NCI-H1105 treated with DMSO at 0.1 percent for 48 hours (cell line): Measurements from ENCODE around the gene TEX53.
A peak's percentile ranks its signal among the peaks of the same experiment; 100 is the strongest.

Experiments
- DNase-seq: peaks from one replicate; lab custom pipeline; 2025; lab: John Stamatoyannopoulos, UW

The TEX53 gene

GRCh38 chr9:114678795-114679194, 21.2 kb upstream of the TEX53 start:
- DNase-seq, result no peak

- DNase-seq, result no peak
These were observed 20.5 kb upstream of the TEX53 start for GRCh38 chr9:114678130-114678529.

- peak; percentile 87 for DNase-seq
These were observed 19.8 kb upstream of the TEX53 start for GRCh38 chr9:114677418-114677817.

GRCh38 chr9:114676901-114677300, 19.3 kb upstream of the TEX53 start:
- no peak for DNase-seq

- no peak for DNase-seq
These were observed 17.4 kb upstream of the TEX53 start for GRCh38 chr9:114674798-114675540.

GRCh38 chr9:114674076-114674797, 16.6 kb upstream of the TEX53 start:
- no peak for DNase-seq

GRCh38 chr9:114671605-114672004, 14.0 kb upstream of the TEX53 start:
- DNase-seq, result no peak

GRCh38 chr9:114669961-114670360, 12.4 kb upstream of the TEX53 start:
- DNase-seq, result no peak

- DNase-seq, result no peak
These were observed 10.5 kb upstream of the TEX53 start for GRCh38 chr9:114668146-114668545.

GRCh38 chr9:114666851-114667250, 9.2 kb upstream of the TEX53 start:
- DNase-seq, result no peak

- DNase-seq, result no peak
These were observed 8.8 kb upstream of the TEX53 start for GRCh38 chr9:114666401-114666800.

- DNase-seq, result no peak
These were observed 6.6 kb upstream of the TEX53 start for GRCh38 chr9:114664181-114664580.

- peak; percentile 20 for DNase-seq
These were observed 4.7 kb upstream of the TEX53 start for GRCh38 chr9:114662081-114662989.

- no peak for DNase-seq
These were observed 1.3 kb downstream of the TEX53 start for GRCh38 chr9:114656301-114656700.

GRCh38 chr9:114655689-114656088, 1.9 kb downstream of the TEX53 start:
- no peak for DNase-seq

- DNase-seq, result peak; percentile 57
These were observed 3.9 kb downstream of the TEX53 start for GRCh38 chr9:114653556-114654159.

- DNase-seq, result no peak
These were observed 4.6 kb downstream of the TEX53 start for GRCh38 chr9:114652776-114653555.

- DNase-seq, result no peak
These were observed 13.7 kb downstream of the TEX53 start for GRCh38 chr9:114643896-114644295.

- DNase-seq, result no peak
These were observed 14.6 kb downstream of the TEX53 start for GRCh38 chr9:114643001-114643400.

GRCh38 chr9:114641967-114642366, 15.6 kb downstream of the TEX53 start:
- no peak for DNase-seq

- DNase-seq, result no peak
These were observed 19.2 kb downstream of the TEX53 start for GRCh38 chr9:114638404-114638803.
